Stimulated activated CD4-positive, alpha-beta T cell treated with anti-CD3 and anti-CD28 coated beads, Interleukin-15, amount 100 ng/mL, for 24 hours (primary cell): Measurements from ENCODE around the gene MSL1.
A peak's percentile ranks its signal among the peaks of the same experiment; 100 is the strongest.

ENCODE experiments used
- DNase-seq: peaks from one replicate; pipeline ENCODE4 v3.0.0-alpha.2; 2020

MSL1 gene

DNA sequence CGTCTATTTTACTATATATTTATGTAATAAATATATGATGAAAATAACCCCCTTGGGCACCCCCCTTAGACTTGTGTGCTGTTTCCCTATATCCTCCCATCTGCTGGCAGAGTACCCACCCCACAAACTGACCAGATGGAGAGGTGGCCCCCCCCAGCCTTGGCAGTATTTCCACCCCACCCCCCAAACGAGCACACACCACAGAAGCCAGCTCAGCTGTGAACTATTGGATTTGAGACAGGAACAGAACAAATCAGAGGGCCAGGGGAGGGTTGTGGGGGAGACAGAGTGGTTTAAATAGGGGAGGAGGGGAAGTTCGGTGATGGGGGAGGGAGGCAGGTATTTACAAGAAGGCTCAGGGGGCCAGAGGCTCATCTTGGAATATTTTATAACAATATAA, 29.2 kb upstream of the MSL1 start:
- no peak for DNase-seq

DNA sequence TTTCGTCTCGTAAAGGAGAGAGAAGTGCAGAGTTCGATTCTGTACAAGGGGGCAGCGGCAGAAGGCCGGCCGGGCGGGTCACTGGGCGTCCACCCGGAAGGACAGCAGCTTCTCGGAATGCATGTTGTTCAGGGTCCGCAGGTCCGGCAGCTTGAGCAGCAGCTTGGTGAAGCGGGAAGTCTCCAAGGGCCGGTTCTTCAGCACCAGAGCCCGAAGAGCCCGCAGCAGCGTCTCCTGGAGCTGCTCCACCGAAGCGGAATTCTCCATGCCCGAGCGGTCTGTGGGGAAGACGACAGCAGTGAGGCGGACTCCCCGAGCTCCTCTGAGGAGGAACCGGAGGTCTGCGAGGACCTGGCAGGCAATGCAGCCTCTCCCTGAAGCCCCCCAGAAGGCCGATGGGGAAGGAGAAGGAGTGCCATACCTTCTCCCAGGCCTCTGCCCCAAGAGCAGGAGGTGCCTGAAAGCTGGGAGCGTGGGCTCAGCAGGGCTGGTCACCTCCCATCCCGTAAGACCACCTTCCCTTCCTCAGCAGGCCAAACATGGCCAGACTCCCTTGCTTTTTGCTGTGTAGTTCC, 28.7 kb upstream of the MSL1 start:
- no peak for DNase-seq

DNA sequence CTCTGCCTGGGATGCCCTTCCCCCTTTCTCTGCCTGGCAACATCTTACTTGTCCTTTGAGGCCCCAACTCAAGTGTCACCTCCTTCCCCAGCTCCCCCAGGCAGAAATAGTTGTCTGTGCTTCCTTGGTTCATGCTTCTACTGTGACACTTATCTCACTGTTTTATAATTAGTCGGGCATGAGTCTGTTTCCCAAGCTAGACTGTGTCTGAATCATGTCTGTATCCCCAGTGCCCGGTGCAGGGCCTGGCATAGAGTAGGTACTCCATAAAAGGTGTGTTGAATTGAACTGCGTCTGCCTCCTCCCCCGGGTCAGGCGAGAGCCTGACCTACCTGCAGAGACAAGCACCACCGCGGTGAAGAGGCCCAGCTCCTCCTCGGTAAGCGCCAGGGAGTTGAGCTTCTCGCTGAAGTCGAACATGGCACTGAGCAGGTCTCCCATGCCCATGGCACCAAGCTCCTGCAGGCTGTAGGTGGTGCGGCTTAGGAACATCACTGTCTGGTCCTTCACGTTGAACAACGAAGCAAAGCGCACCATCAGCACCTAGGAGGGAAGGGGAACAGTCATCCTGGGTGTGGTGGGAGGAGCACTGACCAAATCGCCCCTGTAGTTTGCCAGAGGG, 28.1 kb upstream of the MSL1 start:
- no peak for DNase-seq

DNA sequence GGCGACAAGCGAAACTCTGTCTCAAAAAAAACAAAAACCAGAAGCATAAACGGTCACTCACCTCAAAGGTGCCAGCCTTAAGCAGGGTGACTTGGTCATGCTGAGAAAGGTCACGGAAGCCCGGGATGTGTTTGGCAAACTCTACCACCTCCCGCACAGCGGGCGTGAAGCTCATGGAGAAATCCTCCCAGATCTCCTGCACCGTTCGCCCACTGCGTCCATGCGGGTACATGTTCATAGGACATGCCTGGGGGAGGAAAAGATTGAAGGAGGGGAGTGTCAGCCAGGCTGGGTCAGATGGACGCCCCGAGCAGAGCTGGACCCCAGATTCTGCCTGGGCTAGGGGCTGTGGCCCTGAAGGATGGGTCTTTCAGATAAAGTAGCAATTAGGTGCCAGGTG, 26.9 kb upstream of the MSL1 start:
- no peak for DNase-seq

DNA sequence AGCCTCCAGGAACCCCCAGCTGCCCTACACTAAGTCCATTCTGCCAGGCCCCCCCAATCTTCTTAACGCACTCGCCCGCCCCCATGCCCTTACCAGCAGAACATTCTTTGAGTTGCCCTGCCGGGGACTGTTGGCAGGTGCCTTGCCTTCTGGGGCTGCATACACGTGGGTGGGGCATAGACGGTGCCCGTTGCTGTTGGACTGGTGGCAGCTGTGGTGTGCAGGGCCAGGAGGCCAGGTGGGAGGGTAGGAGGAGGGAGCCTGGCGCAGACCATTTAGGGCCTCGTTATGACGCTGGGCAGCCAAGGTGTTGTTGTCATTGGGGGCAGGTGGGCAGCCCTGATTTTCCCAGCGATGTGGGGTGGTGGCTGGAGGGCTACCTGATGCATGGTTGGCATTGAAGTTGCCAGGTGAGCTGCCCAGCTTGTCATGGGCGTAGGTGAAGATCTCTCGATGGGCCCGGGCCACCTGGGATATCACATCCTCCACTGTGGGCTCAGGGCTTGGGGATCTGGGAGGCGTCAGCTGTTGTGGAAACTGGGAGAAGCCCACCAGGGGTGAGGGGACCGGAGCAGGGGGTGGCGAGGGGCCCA, 26.3 kb upstream of the MSL1 start:
- DNase-seq, result no peak

DNA sequence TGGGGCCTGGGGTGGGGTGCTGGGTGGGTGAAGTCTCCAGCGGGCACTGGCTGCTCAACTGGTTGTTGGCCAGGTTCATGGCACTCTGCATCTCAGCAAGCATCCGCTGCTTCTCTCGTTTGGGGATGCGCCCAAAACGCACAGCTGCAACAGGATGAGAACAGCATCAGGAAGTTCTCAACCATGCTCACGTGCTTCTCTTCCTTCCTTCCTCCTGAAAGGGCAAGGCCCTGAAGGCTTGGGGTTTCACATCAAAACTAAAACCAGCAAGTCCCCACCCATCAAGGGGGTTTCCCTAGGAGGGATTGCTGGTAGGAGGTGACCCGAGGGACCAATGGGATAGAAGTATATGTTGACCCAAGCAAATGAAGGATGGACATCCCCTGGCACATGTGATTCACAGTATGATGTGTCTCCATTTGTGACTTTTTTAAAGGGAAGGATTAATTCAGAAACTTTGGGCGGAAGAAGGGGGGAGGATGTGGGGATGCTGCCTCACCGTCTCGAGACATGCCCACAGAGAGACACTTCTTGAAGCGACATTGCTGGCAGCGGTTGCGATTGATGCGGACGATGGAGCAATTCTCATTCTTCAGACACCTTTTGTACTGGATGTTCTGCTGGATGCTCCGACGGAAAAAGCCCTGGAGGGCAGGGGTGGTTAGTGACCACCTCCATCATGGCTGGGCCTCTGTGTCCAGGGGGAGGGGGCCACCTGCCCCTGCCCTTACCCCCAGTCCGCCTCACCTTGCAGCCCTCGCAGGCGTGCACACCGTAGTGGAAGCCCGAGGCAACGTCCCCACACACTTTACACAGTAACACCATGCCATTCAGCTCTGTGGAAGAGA, 25.6 kb upstream of the MSL1 start:
- peak; percentile 89 for DNase-seq

DNA sequence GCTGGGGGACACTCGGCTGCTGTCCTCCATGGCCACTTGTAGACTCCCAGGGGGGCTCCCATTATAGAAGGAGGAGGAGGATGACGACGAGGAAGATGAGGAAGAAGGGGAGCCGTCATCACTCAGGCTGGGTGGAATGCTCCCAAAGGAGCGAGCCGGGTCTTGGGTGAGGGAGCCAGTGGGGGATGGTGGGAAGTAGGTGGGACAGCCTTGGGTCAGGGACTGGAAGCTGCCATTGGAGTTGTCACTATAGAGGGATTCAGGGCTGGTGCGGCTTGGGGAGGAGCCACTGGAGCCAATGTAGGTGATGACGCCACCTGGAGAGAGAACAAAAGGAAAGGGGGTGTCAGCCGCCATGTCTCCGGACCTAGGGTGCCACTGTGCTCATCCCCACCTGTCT, 24.7 kb upstream of the MSL1 start:
- DNase-seq, result no peak

DNA sequence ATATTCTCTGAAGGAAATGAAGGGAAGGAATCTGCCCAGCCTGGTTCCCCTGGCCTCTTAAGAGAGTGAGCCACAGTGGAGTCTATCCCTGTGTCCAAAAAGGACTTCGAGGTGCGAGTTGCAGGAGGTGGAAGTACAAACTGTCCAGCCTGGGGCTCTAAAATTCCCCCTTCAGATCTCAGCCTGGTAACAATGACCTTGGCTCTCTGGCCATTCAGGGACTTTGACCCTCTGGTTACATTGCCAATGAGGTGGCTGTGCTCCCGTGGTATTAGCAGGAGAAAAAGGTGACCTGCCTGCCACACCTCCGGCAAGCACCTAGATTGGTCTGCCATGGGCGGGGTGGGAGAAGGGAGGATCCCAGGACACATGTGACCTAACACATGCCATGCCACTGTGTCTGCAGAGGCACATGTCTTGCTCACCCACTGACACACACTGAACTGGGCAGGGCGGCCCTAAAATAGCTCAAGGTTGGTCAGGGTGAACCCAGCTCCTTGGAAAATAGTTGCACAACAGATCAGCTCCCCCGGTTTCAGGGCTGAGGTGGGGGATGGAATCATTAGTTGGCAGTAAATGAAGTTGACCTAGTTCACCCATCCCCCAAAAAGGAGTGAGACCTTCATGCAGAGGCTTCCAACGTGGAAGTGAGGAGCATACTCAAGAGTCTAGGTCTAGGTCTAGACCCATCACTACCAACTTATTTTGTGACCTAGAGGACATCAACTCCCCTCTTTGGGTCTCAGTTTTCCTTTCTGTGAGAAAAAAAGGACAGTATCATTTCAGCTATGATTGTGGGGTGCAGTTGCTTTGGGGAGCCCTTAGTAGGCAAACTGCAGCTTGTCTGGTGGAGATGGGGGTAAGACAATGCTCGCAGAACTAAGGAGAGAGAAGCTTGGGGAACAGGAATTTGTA, 23.6 kb upstream of the MSL1 start:
- peak; percentile 47 for DNase-seq

DNA sequence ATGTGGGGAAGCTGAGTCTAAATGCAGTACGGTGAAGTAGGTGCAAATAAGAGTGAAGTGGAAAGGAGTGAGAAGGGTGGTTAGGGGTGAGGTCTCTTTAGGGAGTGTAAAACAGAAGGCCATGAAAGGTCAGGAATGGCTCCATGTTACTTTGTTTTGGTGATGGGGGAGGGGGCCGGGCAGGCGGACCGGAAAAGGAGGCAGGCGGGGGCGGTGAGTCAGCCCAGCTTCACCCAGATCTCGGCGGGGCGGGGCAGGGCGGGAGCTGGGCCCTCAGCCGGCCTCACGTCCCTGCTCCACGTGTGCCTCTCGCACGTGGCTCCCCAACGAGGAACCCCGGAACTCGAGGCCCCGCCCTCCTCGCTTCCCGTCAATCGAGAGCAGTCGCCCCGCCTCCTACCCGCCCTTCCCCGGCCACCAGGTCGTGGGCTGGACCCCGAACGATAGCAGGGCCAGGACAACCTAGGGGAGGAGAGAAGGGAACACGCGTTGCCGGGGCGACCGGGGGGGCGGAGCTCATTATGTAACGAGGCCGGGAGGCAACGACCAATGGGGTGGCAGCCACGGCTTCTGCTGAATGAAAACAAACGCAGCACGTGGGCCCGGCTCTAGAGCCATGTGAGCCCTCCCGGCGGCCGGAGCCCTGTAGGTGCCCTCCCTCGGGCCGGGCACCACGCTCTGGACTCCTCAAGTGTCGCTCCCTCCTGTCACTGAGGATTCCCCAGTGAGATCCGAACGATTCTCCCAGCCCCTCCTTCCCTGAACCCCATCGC, 22.7 kb upstream of the MSL1 start:
- peak; percentile 100 for DNase-seq

DNA sequence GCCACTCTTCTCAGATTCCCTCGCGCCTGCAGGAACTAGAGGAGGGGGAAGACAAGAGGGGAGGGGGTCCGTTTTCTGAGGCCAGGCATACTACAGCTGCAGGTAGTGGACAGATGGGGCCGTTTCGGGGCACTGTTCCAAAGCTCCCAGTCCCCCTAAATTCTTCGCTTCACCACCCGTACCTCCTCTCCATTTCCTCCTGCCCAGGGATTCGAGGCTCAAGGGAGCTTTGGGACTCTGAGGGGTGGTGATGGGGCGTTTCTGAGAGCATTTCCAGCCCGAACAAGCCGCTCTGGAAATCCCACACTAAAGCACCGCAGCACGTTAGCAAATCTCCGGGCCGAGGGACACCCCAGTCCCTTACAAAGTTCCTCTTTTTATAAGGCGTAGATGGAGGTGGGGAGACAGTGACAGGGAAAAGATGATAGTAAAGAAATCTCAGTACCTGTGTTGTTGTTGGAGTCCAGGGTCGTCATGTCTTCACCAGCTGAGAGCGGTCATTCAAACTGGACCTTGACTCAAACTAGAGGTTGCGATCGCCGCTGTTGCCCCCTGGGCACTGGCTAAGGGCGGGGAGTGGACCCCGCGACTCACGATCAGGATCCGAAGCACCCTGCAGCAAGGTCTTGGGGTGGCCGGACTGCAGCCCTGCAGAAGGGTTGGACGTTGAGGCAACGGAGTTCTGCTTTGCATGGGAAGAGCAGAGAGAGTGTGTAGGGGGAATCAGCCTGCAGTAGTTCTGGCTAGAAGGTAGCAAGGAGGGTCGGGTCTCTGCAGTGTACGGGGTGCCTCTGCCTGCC, 22.0 kb upstream of the MSL1 start:
- no peak for DNase-seq

DNA sequence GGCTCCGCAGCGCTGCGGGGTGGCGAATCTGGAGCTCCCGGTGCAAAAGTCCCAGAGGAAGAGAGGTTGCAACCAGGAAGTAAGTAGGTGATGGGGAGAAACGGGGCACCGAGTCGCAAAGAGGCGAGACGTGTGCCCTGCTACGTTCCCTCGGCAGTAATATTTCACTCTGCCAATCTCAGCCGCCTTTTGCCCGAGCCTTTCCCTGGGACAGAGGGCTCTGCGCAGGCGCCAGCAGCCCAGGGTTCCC, 21.4 kb upstream of the MSL1 start, which contains the start of gene NR1D1:
NR1D1 (minus strand) TSS at position 171 of the 250 bp plus-strand sequence. CDS start 495 bp downstream, outside the sequence.
- DNase-seq, result no peak

DNA sequence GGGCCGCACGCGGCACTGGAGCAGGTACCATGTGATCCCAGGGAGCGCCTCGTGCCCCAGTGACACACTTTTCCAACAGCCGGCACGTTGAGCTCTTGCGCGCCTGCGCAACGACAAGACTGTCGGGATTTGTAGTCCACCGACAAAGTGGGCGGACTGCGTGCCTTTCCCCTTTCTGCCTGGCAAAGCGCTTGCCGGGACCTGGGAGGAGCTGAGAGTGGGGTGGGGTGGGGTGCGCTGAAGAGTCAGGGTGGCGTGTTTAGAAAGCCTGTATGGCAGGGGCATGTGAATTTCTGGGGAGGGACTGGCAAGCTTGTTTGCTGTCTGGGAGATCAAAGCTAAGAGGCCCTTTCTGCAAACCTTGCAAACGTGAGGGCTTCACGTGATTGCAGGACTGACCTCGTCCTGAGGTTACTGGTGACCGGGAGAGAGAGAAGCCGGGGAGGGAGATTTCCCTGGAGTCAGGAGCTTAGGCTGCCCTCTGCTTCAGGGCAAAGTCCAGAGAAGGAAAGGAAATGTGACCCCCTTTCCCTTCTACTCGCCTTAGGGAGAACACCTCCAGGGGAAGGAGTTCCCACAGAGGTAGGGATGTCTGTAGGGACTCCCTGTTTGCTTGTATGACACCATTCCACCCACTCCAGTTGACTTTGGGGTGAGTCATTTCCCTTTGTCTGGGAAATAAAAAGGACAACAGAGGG, 21.0 kb upstream of the MSL1 start:
- peak; percentile 95 for DNase-seq

DNA sequence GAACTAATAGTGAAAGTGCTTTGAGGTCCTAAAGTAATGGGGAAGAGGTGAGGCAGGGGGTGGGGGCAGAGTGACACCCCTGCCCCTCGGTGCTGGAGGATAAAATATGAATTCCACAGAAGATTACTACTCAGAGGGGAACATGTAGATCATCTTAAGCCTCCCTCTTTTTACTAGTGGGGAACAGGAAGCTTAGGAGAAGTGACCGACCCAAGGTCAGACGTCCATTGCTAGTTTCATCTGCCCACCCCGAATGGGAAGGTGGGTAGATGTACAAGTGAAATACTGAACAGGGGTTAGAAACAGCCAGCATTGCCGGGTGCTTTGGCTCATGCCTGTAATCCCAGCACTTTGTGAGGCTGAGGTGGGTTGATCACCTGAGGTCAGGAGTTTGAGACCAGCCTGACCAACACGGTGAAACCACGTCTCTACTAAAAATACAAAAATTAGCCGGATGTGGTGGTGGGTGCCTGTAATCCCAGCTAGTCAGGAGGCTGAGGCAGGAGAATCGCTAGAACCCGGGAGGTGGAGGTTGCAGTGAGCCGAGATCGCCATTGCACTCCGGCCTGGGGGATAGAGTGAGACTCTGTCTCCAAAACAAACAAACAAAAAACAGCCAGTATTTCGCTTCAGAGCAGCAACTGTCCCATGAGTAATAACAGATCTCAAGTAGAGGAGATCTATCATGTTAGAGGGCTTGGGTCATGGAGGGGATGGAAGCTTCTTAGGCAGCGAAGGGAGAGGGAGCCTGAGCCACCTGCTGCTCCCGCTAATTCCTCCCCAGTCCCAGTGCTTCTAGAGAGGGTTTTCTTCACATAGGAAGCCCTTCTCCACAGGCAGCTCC, 20.2 kb upstream of the MSL1 start:
- DNase-seq, result no peak

DNA sequence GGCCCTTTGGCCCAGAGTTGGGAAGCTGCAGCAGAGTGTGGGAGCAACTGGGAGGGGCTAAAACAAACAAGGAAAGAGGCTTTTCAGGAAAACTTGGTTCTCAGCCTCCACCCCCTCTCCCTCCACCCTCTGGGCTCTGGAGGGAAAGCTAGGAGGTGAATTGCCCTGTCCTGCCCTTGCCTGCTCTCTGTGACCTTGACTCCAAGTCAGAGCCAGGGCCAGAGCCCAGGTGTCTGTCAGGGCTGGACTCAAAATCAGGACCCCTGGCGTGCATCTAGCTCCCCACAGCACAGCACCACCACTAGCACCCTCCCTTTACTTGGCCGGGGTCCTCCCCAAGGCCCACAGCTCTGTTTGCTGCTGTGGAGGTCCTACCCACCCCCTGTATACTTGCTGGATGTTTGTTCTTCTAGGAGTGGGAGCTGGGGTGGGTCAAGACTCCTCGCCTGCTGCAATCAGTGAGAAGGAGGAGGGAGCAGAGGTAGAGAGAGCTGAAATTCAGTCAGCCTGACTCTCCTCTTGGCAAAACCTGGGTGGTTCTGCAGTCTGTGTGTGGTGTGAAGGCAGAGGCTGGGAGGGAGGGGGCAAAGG, 18.6 kb upstream of the MSL1 start:
- no peak for DNase-seq

DNA sequence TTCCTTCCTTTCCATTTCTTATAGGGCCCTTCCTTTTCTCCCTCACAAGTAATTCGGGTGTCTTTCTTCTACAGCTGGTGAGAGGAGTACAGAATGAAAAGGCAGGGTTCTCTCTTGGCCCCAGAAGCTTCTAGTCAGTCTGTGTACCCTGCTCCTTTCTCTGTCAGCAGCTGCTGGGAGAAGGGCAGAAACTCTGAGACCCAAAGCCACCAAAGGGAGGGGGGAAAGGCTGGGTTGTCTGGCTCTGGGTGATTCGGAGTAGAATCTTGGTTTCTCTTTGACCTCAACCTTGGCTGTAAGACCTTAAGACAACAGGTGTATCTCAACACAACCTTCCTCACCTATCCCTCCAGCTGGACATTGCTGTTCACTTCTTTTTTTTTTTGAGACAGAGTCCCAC, 18.1 kb upstream of the MSL1 start:
- no peak for DNase-seq

DNA sequence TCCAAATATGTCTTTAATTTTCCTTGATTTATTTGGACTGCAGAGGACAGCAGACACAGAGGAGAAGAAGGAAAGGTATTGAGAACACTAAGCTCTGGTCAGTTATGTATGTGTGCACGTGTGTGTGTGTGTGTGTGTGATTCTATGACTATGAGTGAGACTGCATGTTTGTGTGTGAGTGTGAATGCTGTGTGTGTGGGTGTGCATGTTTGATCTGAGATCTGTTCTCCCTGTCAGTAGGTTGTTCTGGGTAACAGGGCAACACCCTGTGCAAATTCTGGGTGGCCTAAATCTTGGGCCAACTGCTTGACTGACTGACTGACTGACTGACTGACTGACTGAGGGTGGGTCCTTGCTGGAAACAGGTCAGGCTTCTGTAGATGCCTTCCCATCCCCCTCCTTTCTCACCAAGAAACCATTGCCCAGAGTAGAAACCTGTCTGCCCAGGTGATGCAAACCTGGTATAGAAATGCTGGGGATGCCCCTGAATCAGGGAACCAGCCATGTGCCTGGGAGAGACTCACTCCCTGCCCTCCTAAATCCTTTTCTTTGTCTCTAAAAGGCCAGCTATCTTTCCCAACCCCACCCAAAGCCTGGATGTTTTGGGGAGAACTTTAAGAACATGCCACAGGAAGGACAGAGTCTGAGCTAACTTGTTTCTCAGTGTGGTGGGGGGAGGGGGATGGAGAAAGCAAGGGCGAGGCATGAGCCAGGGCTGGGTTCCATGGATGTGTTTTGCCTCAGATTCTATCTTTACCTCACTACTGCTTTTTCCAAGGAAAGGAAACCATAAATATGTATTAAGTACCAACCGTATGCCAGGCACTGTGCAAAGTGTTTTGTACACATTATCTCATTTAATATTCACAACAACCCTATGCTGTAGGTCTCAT, 16.9 kb upstream of the MSL1 start:
- no peak for DNase-seq

DNA sequence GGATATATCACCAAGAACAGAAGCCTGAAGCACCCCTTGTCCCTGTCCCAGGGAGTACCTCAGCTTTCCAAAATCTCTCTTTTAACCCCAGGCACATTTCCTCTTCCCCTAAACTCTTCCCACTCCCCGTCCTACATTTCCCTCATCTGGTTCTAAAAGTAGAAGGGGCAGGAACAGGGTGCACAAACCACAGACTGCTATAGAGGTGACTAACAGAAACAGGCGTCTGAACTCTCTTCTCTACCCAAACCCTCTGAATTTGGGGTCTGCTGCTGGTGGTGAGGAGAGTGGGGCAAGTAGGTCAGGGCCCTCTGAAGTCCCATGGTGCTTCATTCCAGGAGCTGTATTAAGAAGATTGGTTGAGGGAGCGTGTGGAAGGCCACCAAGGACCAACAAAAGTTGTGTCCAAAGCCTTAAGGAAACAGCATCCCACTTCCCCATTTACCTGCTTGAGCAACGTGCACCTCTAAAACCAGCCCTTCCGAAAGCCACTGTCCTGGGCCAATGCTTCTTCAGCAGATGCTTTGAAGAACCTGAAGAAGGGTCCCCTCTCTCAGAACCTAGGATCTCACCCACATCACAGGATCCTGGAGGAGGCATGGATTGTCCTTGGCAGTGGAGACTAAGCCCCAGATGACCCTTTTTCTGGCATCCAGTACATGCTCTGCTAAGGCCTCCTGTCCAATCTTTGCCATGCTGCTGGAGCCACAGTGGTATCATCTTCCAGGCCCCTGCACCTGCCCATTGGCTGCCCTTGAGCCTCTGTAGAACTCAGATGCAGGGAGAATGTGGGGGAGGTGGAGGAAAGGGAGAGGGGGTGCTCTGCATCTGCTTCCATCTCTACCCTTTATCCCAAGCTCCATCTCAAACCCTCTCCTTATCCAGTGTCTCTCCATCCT, 15.7 kb upstream of the MSL1 start:
- DNase-seq, result no peak
